Neuronal stem cell (in vitro differentiated cells): Measurements from ENCODE around the gene MXRA8.

Source experiments
- DNase-seq: peaks from one replicate; pipeline ENCODE4 v3.0.0-alpha.2; 2013; ENCODE audit warnings: low spot score
- H2AFZ ChIP-seq: one replicate; pipeline ENCODE4 v1.6.1; 2013; ENCODE audit warnings: mild to moderate bottlenecking, low read length, inconsistent platforms
- H2AK5ac ChIP-seq: 2 replicates; pipeline ENCODE4 v1.6.1; 2013; ENCODE audit warnings: low read depth, mild to moderate bottlenecking, inconsistent platforms, low read length, moderate library complexity, mixed read lengths
- H2BK120ac ChIP-seq: 2 replicates; pipeline ENCODE4 v1.6.1; 2013; ENCODE audit warnings: low read depth, mild to moderate bottlenecking, inconsistent platforms, low read length, moderate library complexity, mixed read lengths
- H2BK12ac ChIP-seq: one replicate; pipeline ENCODE4 v1.6.1; 2013; ENCODE audit warnings: low read length, inconsistent platforms
- H2BK15ac ChIP-seq: 2 replicates; pipeline ENCODE4 v1.6.1; 2013; ENCODE audit warnings: mild to moderate bottlenecking, low read length, inconsistent platforms, mixed read lengths
- H2BK5ac ChIP-seq: one replicate; pipeline ENCODE4 v1.6.1; 2013; ENCODE audit warnings: inconsistent platforms, mild to moderate bottlenecking, low read length, moderate library complexity
- H3K14ac ChIP-seq: one replicate; pipeline ENCODE4 v1.6.1; 2013; ENCODE audit warnings: low read length, inconsistent platforms
- H3K18ac ChIP-seq: 2 replicates; pipeline ENCODE4 v1.6.1; 2013; ENCODE audit warnings: low read length, inconsistent platforms
- H3K23ac ChIP-seq: 2 replicates; pipeline ENCODE4 v1.6.1; 2013; ENCODE audit warnings: low read depth, mild to moderate bottlenecking, mixed read lengths, low read length, inconsistent platforms; ENCODE audit not compliant: poor library complexity
- H3K27ac ChIP-seq: replicated peaks from 3 replicates; pipeline ENCODE4 v1.5.1; 2013; ENCODE audit warnings: low read length, inconsistent platforms
- H3K27me3 ChIP-seq, 3 experiments: 2 replicates each; pipeline ENCODE4 v1.6.1; 2013; ENCODE audit warnings: low read length in 3 of 3, mild to moderate bottlenecking in 2 of 3, inconsistent platforms in 1 of 3, low read depth in 1 of 3, mixed read lengths in 1 of 3, moderate library complexity in 1 of 3; ENCODE audit not compliant: control insufficient read depth in 3 of 3, insufficient read depth in 3 of 3
- H3K36me3 ChIP-seq, 2 donors: replicated peaks in 1 of 2; 2 replicates each; pipeline ENCODE4 v1.6.1; 2013; ENCODE audit warnings: low read length in 2 of 2; ENCODE audit not compliant: control insufficient read depth in 2 of 2, insufficient read depth in 2 of 2
- H3K4ac ChIP-seq: 2 replicates; pipeline ENCODE4 v1.6.1; 2013; ENCODE audit warnings: inconsistent platforms, mild to moderate bottlenecking, low read length, moderate library complexity
- H3K4me1 ChIP-seq, 2 donors: 1 replicate in 1 of 2; 2 replicates in 1 of 2; pipeline ENCODE4 v1.6.1; 2013; ENCODE audit warnings: low read length in 2 of 2, low read depth in 1 of 2; ENCODE audit not compliant: control insufficient read depth in 2 of 2, insufficient read depth in 1 of 2
- H3K4me2 ChIP-seq: one replicate; pipeline ENCODE4 v1.6.1; 2013; ENCODE audit warnings: mild to moderate bottlenecking, low read length, inconsistent platforms; ENCODE audit not compliant: insufficient read depth, poor library complexity, severe bottlenecking
- H3K4me3 ChIP-seq, 2 donors: 2 replicates each; pipeline ENCODE4 v1.5.1; 2013; ENCODE audit warnings: low read length in 2 of 2, mild to moderate bottlenecking in 2 of 2, inconsistent platforms in 1 of 2, moderate library complexity in 1 of 2
- H3K79me1 ChIP-seq: one replicate; pipeline ENCODE4 v1.6.1; 2013; ENCODE audit warnings: low read depth, mild to moderate bottlenecking, inconsistent platforms, low read length, moderate library complexity
- H3K9ac ChIP-seq: one replicate; pipeline ENCODE4 v1.6.1; 2013; ENCODE audit warnings: mild to moderate bottlenecking, low read depth, low read length, inconsistent platforms; ENCODE audit not compliant: poor library complexity
- H3K9me3 ChIP-seq, 2 donors: replicated peaks in 1 of 2; 2 replicates each; pipeline versions ENCODE3 to v1.6.1; 2013; ENCODE audit warnings: low read length in 2 of 2, mild to moderate bottlenecking in 2 of 2, inconsistent platforms in 1 of 2, low read depth in 1 of 2, mixed read lengths in 1 of 2, moderate library complexity in 1 of 2; ENCODE audit not compliant: control insufficient read depth in 2 of 2, insufficient read depth in 1 of 2
- H4K8ac ChIP-seq: one replicate; pipeline ENCODE4 v1.6.1; 2013; ENCODE audit warnings: low read depth, mild to moderate bottlenecking, inconsistent platforms, low read length, moderate library complexity
- H4K91ac ChIP-seq: one replicate; pipeline ENCODE4 v1.6.1; 2013; ENCODE audit warnings: low read length, low read depth, mild to moderate bottlenecking, inconsistent platforms; ENCODE audit not compliant: poor library complexity
- WGBS, 2 donors: extraction: QIAGEN DNeasy Blood & Tissue Kit; methylation state at CpG; one replicate each; pipeline ENCODE4 v1.1.7; 2013; ENCODE audit warnings: missing lambda C conversion rate in 2 of 2, mixed read lengths in 1 of 2; ENCODE audit not compliant: insufficient read length in 2 of 2, insufficient replicate concordance in 1 of 2; ENCODE audit errors: extremely low coverage in 2 of 2; 5-methylcytosine and 5-hydroxymethylcytosine counted together

MXRA8 gene

GRCh38 chr1:1306070-1306660 lies 52.2 kb downstream of the MXRA8 start:
- H2BK15ac ChIP-seq, result peak overlapping the region; percentile 94
- H2BK12ac ChIP-seq, result no peak overlapping the region
- H2BK5ac ChIP-seq, result peak overlapping the region; percentile 11
- no peak for DNase-seq
- H3K4me2 ChIP-seq, result peak overlapping the region; percentile 91
- peak overlapping the region; percentile 58 for H3K14ac ChIP-seq
- no peaks in the 10 kb centered on the region for H3K9me3 ChIP-seq
- peak overlapping the region; percentile 94 for H3K9ac ChIP-seq
- H3K4ac ChIP-seq, result no peak overlapping the region
- peaks cover 11 to 19% of the 10 kb centered on the region in 2 donors for H3K36me3 ChIP-seq
- H4K91ac ChIP-seq, result no peak overlapping the region
- peaks cover 36 to 38% of the 10 kb centered on the region in 2 donors for H3K4me1 ChIP-seq
- H4K8ac ChIP-seq, result no peak overlapping the region
- WGBS, 2 donors, result no CpG with 5 or more reads among the region's 11 CpGs
- peaks cover 20% of the 10 kb centered on the region for H3K79me1 ChIP-seq
- peak overlapping the region; percentile 65 for H3K18ac ChIP-seq
- H3K23ac ChIP-seq, result peak overlapping the region; percentile 66
- no peak overlapping the region for H2BK120ac ChIP-seq
- H2AK5ac ChIP-seq, result peak overlapping the region; percentile 100
- peaks cover 0 to 2% (median 0%) of the 10 kb centered on the region in 3 experiments for H3K27me3 ChIP-seq
- H2AFZ ChIP-seq, result no peak overlapping the region
- H3K4me3 ChIP-seq, result peak overlapping the region in 1 of 2 donors; percentile 75
- no peak overlapping the region for H3K27ac ChIP-seq

GRCh38 chr1:1305300-1306069 lies 52.9 kb downstream of the MXRA8 start:
- Histone ChIP-seq H2BK12ac (peak overlapping the region; percentile 90), H3K4me2 (peak overlapping the region; percentile 55), H2BK5ac (peak overlapping the region; percentile 87), H3K27me3 (peaks cover 0 to 2% (median 0%) of the 10 kb centered on the region in 3 experiments), H3K4me3 (peak overlapping the region in 1 of 2 donors; percentile 75), H3K36me3 (peaks cover 9 to 13% of the 10 kb centered on the region in 2 donors), H3K23ac (peak overlapping the region; percentile 93), H3K27ac (peak overlapping the region; percentile 46), H4K91ac (no peak overlapping the region), H3K4me1 (peaks cover 36 to 38% of the 10 kb centered on the region in 2 donors), H3K14ac (peak overlapping the region; percentile 94), H2BK120ac (peak overlapping the region; percentile 87), H2AK5ac (peak overlapping the region; percentile 100), H2AFZ (peak overlapping the region; percentile 79), H2BK15ac (peak overlapping the region; percentile 94), H3K4ac (no peak overlapping the region), H4K8ac (peak overlapping the region; percentile 43), H3K18ac (peak overlapping the region; percentile 93), H3K79me1 (peaks cover 20% of the 10 kb centered on the region), H3K9me3 (no peaks in the 10 kb centered on the region), H3K9ac (peak overlapping the region; percentile 86)
- no peak for DNase-seq
- no CpG with 5 or more reads among the region's 25 CpGs for WGBS, 2 donors

GRCh38 chr1:1304331-1305299 lies 53.7 kb downstream of the MXRA8 start:
- no peaks in the 10 kb centered on the region for H3K9me3 ChIP-seq
- peak overlapping the region; percentile 100 for H2AK5ac ChIP-seq
- DNase-seq, result no peak
- peak overlapping the region; percentile 90 for H2BK12ac ChIP-seq
- H3K9ac ChIP-seq, result peak overlapping the region; percentile 86
- WGBS, 2 donors, result no CpG with 5 or more reads among the region's 29 CpGs
- H3K36me3 ChIP-seq, result peaks cover 1 to 5% of the 10 kb centered on the region in 2 donors
- H3K18ac ChIP-seq, result peak overlapping the region; percentile 93
- H4K91ac ChIP-seq, result peak overlapping the region; percentile 79
- H3K14ac ChIP-seq, result peak overlapping the region; percentile 94
- H2BK15ac ChIP-seq, result peak overlapping the region; percentile 38
- H3K23ac ChIP-seq, result peak overlapping the region; percentile 93
- H4K8ac ChIP-seq, result no peak overlapping the region
- H2AFZ ChIP-seq, result peak overlapping the region; percentile 79
- peak overlapping the region; percentile 87 for H2BK120ac ChIP-seq
- H3K4me2 ChIP-seq, result peak overlapping the region; percentile 55
- peaks cover 34 to 37% of the 10 kb centered on the region in 2 donors for H3K4me1 ChIP-seq
- peaks cover 0 to 2% (median 0%) of the 10 kb centered on the region in 3 experiments for H3K27me3 ChIP-seq
- peak overlapping the region; percentile 46 for H3K27ac ChIP-seq
- H3K4me3 ChIP-seq, result peak overlapping the region; percentile 19 to 35
- H3K4ac ChIP-seq, result no peak overlapping the region
- H3K79me1 ChIP-seq, result peaks cover 20% of the 10 kb centered on the region
- H2BK5ac ChIP-seq, result peak overlapping the region; percentile 87
